ENCODE results near the gene ANKRD40.
"Not testable (repeated sequence)": the region's sequence is repeated elsewhere in the genome, so short reads cannot be mapped to it uniquely, and the experiment has no call there.

Gene ANKRD40

GRCh38 chr17:50710025-50710424 is 2.3 kb upstream of the ANKRD40 start:
- no peak for TF ChIP-seq CTCF (IDR thresholded peaks at IDR 0.05; ENCODE audit: low read depth, low read length, missing control alignments)
- no peak overlapping the region for H3K4me3 ChIP-seq (ENCODE audit: low read depth, low read length)
- no peak for DNase-seq (ENCODE audit: low read depth)

DNA sequence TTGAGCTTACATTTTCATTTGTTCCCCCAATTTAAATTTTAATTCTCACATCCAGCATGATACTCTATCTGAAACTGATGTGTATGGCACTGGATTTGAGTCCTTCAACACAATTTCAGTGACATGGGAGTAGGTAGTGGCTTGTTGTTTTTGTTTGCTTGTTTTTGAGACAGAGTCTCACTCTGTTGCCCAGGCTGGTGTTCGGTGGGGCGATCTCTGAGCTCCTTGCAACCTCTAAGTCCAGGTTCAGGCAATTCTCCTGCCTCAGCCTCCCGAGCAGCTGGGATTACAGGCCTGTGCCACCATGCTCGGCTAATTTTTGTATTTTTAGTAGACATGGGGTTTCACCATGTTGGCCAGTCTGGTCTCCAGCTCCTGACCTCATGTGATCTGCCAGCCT is 1.3 kb upstream of the ANKRD40 start:
- H3K4me3 ChIP-seq (ENCODE audit: low read depth, low read length), result peak overlapping the region; percentile 92
- not testable (repeated sequence) for DNase-seq (ENCODE audit: low read depth)

DNA sequence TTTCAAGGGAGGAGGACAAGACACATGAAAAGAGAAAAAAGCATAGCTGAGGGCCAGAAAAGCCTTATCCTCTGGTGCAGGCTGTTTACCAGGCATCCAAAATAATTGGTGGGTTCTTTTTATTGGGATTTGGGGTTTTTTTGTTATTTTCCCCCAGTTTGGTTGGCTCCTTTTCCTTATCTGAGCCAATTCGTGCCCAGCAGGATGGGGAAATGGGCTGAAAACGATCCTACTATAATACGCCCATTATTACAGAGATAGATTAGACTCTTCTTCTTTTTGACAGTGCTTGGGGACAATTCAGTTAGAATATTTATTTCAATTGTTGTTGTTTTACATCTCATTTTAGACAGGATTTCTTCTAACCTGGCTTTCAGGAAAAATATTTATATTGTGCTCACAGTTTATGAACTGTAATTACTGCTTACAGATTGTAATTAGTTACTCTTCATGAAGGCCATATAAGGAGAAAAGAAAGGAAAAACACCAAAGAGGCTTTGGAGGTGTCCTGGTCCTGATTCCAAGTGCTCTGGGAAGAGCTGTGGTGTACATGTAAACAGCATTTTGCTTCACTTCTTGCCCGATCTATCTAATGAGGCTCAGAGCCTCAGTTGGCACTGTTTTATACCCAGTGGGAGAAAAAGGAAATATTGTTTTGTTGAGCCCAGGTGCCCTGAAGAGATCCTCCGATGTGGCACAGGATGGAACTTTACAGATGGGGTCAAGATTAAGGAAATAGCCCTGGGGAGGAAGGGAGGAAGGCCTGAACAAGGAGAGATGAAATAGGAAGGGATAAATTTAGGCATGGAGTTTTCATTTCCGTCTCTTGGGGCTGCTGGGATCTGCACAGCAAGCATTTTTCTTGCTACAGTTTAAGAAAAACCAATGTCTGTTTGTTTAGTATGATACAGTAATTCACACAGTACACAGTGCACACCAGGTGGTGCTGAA is 611 bp upstream of the ANKRD40 start:
- no peak for DNase-seq (ENCODE audit: low read depth)
- TF ChIP-seq CTCF (IDR thresholded peaks at IDR 0.05; ENCODE audit: low read depth, low read length, missing control alignments), result no peak
- H3K4me3 ChIP-seq (ENCODE audit: low read depth, low read length), result peak overlapping the region; percentile 92

DNA sequence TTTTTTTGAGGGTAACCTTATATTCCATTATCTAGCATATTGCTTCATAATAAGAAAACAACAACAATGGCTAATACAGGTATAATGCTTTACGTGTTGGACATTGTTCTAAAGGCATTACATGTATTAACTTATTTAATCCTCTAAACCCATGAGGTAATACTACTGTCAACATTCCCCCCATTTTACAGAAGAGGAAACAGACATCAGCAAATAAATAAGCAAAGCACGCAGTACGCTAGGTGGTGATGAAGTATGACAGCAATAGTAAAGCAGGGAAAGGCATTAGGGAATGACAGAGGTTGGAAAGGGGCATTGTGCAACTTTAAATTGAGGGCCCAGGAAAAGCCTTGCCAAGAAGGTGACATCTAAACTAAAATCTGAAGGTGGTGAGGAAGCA is 4.6 kb downstream of the ANKRD40 start:
- H3K4me3 ChIP-seq (ENCODE audit: low read depth, low read length), result no peak overlapping the region
- TF ChIP-seq CTCF (IDR thresholded peaks at IDR 0.05; ENCODE audit: low read depth, low read length, missing control alignments), result no peak
- DNase-seq (ENCODE audit: low read depth), result no peak

GRCh38 chr17:50699410-50699809 is 8.3 kb downstream of the ANKRD40 start:
- DNase-seq (ENCODE audit: low read depth), result no peak
- no peak for TF ChIP-seq CTCF (IDR thresholded peaks at IDR 0.05; ENCODE audit: low read depth, low read length, missing control alignments)
- H3K4me3 ChIP-seq (ENCODE audit: low read depth, low read length), result no peak overlapping the region

DNA sequence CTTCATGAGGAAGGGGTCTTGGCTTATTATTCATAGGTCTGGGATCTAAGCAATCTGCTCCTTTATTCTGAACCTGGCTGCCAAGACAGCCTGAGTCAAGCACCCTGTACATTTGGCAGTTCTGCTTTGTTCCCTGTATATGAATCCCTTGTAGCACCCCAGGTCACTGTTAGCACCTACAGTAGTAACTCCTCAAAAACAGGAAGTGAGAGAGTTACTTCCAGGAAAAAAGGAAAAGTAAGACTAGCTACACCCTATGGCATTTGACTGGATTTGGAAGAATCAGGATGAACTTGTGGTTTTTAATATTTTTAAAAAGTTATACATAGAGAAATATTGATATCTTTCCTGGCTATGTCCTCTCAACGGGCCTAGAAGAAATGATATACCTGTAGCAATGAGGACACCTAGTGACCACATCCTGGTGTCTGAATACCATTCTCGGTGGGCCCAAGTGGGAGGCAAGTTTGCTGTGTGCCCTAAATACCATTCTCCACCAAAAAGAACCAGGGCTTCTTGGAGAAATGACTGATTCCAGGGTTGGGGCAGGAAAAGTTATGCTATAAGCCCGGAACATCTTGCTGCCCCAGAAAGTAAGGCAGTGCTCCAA is 9.9 kb downstream of the ANKRD40 start:
- no peak overlapping the region for H3K4me3 ChIP-seq (ENCODE audit: low read depth, low read length)
- DNase-seq (ENCODE audit: low read depth), result no peak

More for the DNA sequence above, 9.9 kb downstream of the ANKRD40 start:
- TF ChIP-seq CTCF (IDR thresholded peaks at IDR 0.05; ENCODE audit: low read depth, low read length, missing control alignments), result no peak
